Measurements from ENCODE around the gene PTPRA.

Gene PTPRA

DNA sequence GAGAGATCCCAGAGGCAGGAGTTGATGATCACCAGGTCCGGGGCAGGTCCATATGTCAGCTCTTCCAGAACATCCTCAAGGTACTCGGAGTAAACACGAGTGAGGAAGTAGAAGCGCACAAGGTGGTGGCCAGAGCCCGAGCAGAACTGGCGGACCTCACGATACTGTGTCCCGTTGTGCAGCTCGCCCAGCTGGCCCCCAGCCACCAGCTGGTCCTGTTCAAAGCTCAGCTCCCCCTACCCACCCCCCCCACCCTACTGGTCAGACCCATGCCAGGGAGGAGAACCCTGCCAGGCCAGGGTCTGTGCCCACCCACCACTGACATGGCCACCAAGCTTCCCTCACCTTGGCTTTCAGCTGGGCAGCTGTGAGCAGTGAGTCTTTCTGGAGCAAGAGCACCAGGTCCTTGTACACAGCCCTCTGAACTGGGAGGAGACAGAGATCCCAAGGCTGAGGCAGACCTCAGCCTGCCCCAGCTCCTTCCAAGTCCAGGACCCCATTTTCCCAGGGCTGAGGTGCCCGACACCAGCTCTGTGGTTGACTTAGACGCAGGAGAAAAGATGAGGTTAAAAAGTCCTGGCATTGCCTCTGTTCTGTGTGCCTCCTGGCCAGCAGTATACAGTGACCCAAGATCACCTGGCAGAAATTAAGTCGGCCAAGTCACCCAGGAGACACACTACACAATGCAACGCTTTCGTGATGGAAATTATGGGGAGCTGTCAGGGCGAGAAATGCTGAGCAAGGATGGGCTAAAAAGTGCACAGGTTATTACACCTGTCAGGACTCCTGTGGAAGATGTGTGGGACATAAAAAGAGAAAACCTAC is 34.2 kb upstream of the PTPRA start:
- H3K9me3 ChIP-seq = no peaks in the 10 kb centered on the region
- H3K27me3 ChIP-seq (ENCODE audit: low read depth) = no peaks in the 10 kb centered on the region
- H3K36me3 ChIP-seq (replicated peaks) = peaks cover 5% of the 10 kb centered on the region; the same call in 1 of the 2 replicates
- in situ Hi-C loops (cut with MboI; ENCODE audit: low sequenced_read_pairs) = no loop called here
- H3K4me1 ChIP-seq = peaks cover 3% of the 10 kb centered on the region; the same call in 1 of the 2 replicates
- DNase-seq (ENCODE audit: low spot score in 2 of 2) = no peak
- no peak overlapping the region for H3K4me3 ChIP-seq

DNA sequence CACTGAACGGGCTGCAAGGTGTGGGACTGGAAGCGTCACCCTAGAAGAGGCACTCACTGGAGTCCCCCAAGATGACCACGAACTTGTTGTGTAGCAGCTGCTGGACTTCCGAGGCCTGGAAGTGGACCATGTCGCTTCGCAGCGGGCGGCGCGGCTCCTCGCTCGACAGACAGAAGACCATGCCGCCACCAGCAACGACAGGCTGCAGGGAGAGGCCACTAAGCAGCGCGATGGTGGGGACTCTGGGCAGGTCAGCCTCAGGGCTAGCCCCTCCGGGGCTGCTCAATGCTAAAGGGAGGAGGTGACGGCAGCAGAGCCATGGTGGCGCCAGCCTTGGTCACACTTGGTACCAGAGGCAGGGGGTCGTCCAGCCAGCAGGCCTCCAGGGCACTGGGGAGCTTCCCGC is 33.5 kb upstream of the PTPRA start:
- no peak for DNase-seq (ENCODE audit: low spot score in 2 of 2)
- H3K4me3 ChIP-seq = peak overlapping the region; percentile 80
- H3K36me3 ChIP-seq (replicated peaks) = peaks cover 5% of the 10 kb centered on the region; the same call in 1 of the 2 replicates
- peaks cover 3% of the 10 kb centered on the region; the same call in 1 of the 2 replicates for H3K4me1 ChIP-seq
- no peaks in the 10 kb centered on the region for H3K9me3 ChIP-seq
- in situ Hi-C loops (cut with MboI; ENCODE audit: low sequenced_read_pairs) = no loop called here
- no peaks in the 10 kb centered on the region for H3K27me3 ChIP-seq (ENCODE audit: low read depth)

DNA sequence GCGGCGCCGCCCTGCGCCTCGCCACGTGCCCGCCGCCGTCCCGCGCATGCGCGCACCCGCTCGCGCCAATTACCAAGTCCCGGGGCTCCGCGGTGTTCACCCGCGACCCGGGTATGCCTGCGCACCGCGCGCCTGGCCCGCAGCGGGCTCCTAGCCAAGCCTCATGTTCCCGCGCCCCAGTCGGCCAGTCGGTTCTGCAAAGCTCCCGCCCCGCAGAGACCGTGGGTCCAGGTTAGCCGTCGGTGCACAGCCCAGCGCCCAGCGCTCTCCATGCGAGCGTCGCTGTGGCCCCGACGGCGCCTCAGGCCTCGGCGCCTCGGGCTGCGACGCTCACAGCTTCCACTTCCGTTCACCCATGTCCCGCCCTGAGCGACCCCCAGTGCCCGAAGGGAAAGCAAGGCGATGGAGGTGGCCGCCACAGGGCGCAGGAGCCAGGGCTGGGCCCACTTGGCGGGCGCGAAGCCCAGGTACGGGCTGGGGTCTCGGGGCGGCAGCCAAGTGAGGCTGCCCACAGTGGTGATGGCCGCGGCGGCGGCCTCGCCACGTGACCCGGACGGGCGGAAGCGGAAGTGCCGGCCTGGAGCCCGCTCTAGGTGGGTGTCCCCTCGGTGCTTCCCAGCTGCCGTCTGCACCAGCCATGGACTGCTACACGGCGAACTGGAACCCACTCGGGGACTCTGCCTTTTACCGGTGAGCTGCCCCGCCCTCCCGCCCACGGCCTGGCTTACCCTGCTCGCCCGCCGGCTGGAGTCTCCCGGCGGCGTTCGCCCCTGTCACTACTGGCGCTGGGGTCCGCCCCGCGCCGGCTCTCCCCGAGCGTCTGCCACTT is 32.9 kb upstream of the PTPRA start, which contains the start of the genes PCED1A and VPS16:
Gene PCED1A, minus strand, starts transcription at position 518 of the 829 bp plus-strand sequence. CDS start 743 bp downstream, outside the sequence.
Gene VPS16, plus strand, starts transcription at position 608 of the 829 bp plus-strand sequence. Its CDS starts 30 bp downstream, at position 638.
- Histone ChIP-seq H3K4me3 (peak within 1 kb of the TSS; percentile 80), H3K9me3 (no peaks in the 10 kb centered on the region), H3K36me3 (replicated peaks) (peaks cover 5% of the 10 kb centered on the region; the same call in 1 of the 2 replicates), H3K4me1 (peaks cover 3% of the 10 kb centered on the region; the same call in 1 of the 2 replicates), H3K27me3 (ENCODE audit: low read depth) (no peaks in the 10 kb centered on the region)
- DNase-seq (ENCODE audit: low spot score in 2 of 2) = peak; percentile 78 to 91
- in situ Hi-C loops (cut with MboI; ENCODE audit: low sequenced_read_pairs) = no loop called here

DNA sequence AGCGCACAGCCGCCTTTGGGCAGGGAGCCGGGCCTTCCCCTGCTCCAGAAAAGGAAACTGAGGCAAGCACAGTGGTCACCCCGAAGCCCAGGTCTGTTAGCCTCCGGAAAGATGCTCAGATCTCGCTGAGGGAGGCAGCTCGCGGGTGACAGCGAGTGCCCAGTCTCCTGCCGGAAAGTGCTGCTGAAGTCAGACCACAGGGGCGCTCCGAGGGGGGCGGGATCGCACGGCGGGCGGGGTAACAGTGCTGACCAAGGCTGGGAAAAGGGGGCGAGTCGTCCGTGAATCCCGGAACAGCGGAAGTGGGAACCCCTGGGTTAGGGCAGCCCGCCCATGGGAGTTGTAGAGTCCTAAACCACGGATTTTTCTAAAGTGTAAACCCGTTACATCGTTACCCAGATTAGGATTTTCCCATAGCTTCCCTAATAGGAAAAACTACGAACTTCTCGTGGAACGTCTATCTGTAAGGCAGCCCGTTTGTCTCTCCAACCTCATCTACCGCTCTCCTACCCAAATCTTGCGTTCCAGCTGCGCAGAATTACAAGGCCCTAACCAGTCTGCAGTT is 32.2 kb upstream of the PTPRA start:
- Histone ChIP-seq H3K4me1 (peaks cover 3% of the 10 kb centered on the region; the same call in 1 of the 2 replicates), H3K27me3 (ENCODE audit: low read depth) (no peaks in the 10 kb centered on the region), H3K4me3 (peak overlapping the region; percentile 80), H3K36me3 (replicated peaks) (peaks cover 5% of the 10 kb centered on the region; the same call in 1 of the 2 replicates), H3K9me3 (no peaks in the 10 kb centered on the region)
- in situ Hi-C loops (cut with MboI; ENCODE audit: low sequenced_read_pairs) = no loop called here
- peak in 1 of 2 experiments; percentile 76 for DNase-seq (ENCODE audit: low spot score in 2 of 2)

DNA sequence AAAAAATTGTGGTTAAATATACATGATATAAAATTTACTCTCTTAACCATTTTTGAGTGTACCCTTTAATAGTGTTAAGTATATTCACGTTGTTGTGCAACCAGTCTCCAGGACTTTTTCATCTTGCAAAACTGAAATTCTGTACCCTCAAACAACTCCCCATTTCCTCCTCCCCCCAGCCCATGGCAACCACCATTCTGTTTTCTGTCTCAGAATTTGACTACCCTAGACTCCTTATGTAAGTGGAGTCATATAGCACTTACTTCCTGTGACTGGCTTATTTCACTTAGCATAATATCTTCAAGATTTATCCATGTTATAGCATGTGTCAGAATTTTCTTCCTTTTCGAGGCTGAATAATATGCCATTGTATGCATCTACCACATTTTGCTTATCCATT is 27.7 kb upstream of the PTPRA start:
- H3K27me3 ChIP-seq (ENCODE audit: low read depth) = no peaks in the 10 kb centered on the region
- in situ Hi-C loops (cut with MboI; ENCODE audit: low sequenced_read_pairs) = no loop called here

DNA sequence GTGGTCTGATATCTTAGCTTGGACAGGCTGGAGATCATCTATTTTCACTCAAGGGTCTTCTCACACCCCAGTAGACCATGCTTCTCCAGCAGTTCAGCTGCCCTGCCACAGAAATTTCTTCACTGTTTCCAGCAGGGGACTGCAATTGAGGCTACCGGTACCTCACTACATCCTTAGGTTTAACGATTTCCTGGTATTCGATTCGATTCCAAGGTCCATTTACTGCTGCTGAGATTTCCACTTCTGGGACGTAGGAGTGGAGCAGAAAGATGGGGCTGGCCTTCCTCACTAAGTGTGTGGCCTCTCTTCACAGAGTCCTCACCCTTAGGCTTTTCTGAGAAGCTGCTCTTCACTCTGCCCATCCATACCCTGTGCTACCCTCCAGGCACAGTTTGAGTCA is 26.6 kb upstream of the PTPRA start:
- DNase-seq (ENCODE audit: low spot score in 2 of 2) = no peak
- in situ Hi-C loops (cut with MboI; ENCODE audit: low sequenced_read_pairs) = no loop called here

More for the DNA sequence above, 27.7 kb upstream of the PTPRA start:
- DNase-seq (ENCODE audit: low spot score in 2 of 2) = no peak
- no peaks in the 10 kb centered on the region for H3K9me3 ChIP-seq
- no peaks in the 10 kb centered on the region for H3K4me1 ChIP-seq
- no peaks in the 10 kb centered on the region for H3K36me3 ChIP-seq (replicated peaks)
- no peak overlapping the region for H3K4me3 ChIP-seq

DNA sequence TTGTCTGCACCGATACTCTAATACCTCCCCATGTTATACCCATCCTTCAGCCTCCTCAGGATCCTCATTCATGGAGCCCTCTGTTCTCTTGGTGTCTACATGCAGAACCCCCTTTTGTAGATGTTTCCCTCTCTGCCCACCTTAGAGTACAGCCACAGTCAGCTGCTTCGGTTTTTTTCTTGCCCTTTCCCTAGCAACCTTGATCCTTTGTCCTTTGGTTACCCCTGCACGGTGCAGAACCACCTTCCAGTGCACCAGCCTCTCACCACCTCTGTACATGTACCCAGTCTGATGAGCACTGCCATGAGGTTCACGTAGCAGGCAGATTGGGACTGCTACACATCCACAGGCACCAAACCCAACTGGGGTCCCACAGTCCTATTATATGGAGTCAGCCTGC is 25.5 kb upstream of the PTPRA start:
- no peak overlapping the region for H3K4me3 ChIP-seq
- H3K4me1 ChIP-seq = no peaks in the 10 kb centered on the region
- no peaks in the 10 kb centered on the region for H3K27me3 ChIP-seq (ENCODE audit: low read depth)
- no peaks in the 10 kb centered on the region for H3K9me3 ChIP-seq
- in situ Hi-C loops (cut with MboI; ENCODE audit: low sequenced_read_pairs) = no loop called here
- H3K36me3 ChIP-seq (replicated peaks) = no peaks in the 10 kb centered on the region
- no peak for DNase-seq (ENCODE audit: low spot score in 2 of 2)

More for the DNA sequence above, 26.6 kb upstream of the PTPRA start:
- no peaks in the 10 kb centered on the region for H3K9me3 ChIP-seq
- H3K36me3 ChIP-seq (replicated peaks) = no peaks in the 10 kb centered on the region
- H3K4me3 ChIP-seq = no peak overlapping the region
- no peaks in the 10 kb centered on the region for H3K4me1 ChIP-seq
- no peaks in the 10 kb centered on the region for H3K27me3 ChIP-seq (ENCODE audit: low read depth)

DNA sequence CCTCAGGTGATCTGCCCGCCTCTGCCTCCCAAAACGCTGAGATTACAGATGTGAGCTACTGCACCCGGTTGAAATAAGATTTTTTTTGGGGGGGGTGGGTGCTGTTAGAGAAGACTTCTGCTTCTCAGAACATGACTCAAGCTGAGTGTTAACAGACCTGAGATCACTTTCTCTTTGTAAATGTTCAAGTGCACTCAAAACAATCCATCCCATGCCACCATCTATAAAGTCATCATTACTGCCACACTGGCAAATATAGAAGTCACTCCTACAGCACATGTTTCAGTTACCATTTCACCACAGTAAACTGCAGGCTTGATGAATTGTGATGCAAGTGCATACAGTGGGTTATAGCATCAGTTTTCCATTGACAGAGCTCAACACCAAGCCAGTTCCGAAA is 23.8 kb upstream of the PTPRA start:
- in situ Hi-C loops (cut with MboI; ENCODE audit: low sequenced_read_pairs) = no loop called here
- no peak overlapping the region for H3K4me3 ChIP-seq
- DNase-seq (ENCODE audit: low spot score in 2 of 2) = no peak
- no peaks in the 10 kb centered on the region for H3K27me3 ChIP-seq (ENCODE audit: low read depth)
- no peaks in the 10 kb centered on the region for H3K36me3 ChIP-seq (replicated peaks)
- H3K9me3 ChIP-seq = no peaks in the 10 kb centered on the region
- H3K4me1 ChIP-seq = no peaks in the 10 kb centered on the region

DNA sequence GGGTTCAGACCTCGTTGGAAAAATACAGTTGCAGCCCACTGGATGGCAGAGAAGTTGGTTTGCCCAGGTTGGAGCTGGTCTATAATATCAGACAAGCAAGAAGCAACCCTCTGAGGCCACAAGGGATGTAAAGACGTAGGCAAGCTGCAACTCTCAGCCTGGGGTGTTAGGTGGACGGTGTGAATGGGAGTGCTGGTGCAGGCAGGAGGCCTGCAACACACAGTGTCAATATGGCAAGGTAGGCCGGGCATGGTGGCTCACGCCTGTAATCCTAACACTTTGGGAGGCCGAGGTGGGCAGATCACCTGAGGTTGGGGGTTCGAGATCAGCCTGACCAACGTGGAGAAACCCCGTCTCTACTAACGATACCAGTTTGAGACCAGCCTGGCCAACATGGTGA is 22.2 kb upstream of the PTPRA start:
- no peaks in the 10 kb centered on the region for H3K4me1 ChIP-seq
- H3K36me3 ChIP-seq (replicated peaks) = no peaks in the 10 kb centered on the region
- in situ Hi-C loops (cut with MboI; ENCODE audit: low sequenced_read_pairs) = no loop called here
- no peak for DNase-seq (ENCODE audit: low spot score in 2 of 2)
- no peaks in the 10 kb centered on the region for H3K9me3 ChIP-seq
- no peak overlapping the region for H3K4me3 ChIP-seq
- H3K27me3 ChIP-seq (ENCODE audit: low read depth) = no peaks in the 10 kb centered on the region

DNA sequence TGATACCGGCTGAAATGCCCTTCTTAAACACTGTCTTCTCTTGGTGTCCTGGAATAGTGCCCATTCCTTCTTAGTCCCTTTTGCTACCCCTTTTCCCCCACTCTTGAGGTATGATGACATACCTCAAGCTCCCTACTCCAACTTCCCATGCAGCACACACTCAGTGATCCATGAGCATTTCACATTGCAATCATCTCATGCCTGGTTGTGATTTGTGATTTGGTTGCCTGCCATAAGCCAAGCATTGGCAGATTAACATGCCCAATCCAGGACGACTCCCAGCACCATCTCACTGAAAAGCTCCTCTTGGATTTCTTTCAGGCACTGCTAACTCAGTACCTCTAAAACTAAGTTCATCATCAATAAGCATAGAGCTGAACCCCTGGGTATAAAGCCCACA is 14.7 kb upstream of the PTPRA start:
- in situ Hi-C loops (cut with MboI; ENCODE audit: low sequenced_read_pairs) = no loop called here

DNA sequence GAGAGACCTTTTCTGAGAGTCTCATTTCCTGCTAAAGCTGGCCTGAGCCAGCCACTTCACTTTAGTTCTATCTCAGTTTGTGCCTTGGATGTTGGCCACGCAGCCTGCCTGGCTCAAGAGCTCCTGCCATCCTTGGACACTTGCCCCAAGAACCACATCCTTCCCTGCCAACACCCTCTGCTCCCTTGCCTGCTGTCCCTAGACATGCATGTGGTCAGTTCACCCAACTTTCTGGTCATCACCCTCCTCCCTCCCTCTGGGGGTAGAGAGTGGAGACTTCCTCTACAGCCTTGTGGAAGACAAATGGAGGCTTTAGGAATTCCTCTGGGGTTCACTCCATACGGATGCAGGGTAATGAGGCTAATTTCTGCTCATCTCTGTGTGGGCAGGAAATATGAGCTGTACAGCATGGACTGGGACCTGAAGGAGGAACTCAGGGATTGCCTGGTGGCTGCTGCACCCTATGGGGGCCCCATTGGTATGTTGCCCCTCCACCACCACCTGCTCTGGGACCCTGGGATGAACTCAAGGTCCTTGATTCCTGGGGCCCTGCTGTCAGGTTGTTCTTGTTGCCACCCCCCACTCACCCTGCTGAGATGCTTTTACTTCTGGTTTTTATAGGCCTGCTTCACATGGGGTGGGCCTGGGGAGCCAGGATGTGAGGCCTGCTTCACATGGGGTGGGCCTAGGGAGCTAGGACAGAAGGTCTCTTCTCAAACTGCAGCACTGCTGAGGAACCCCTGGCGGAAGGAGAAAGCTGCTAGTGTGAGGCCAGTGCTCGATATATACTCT is 13.8 kb upstream of the PTPRA start:
- H3K9me3 ChIP-seq = no peaks in the 10 kb centered on the region
- in situ Hi-C loops (cut with MboI; ENCODE audit: low sequenced_read_pairs) = no loop called here

More for the DNA sequence above, 14.7 kb upstream of the PTPRA start:
- no peak for DNase-seq (ENCODE audit: low spot score in 2 of 2)
- Histone ChIP-seq H3K4me3 (no peak overlapping the region), H3K27me3 (ENCODE audit: low read depth) (no peaks in the 10 kb centered on the region), H3K4me1 (no peaks in the 10 kb centered on the region), H3K9me3 (no peaks in the 10 kb centered on the region), H3K36me3 (replicated peaks) (no peaks in the 10 kb centered on the region; the same call in 1 of the 2 replicates)

DNA sequence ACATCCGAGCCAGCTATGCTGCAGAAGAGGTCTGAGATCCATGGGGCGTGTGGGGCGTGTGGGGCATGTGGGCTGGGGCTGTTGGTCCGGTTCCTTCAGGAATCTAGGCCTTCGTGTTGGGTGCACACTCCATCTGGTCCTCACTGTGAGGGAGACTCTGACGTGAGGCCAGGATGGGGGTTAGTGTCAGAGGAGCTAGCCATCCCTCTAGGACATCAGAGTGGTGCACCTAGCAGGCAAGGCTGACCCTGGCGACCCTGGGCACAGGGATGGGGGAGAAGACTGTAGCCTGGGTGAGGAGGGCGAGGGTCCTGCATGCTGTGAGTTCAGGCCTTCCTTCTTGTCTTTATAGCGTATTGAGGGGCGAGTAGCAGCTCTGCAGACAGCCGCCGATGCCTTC is 8.7 kb upstream of the PTPRA start:
- no peaks in the 10 kb centered on the region for H3K9me3 ChIP-seq

More for the DNA sequence above, 13.8 kb upstream of the PTPRA start:
- no peaks in the 10 kb centered on the region for H3K27me3 ChIP-seq (ENCODE audit: low read depth)
- DNase-seq (ENCODE audit: low spot score in 2 of 2) = no peak
- H3K4me1 ChIP-seq = no peaks in the 10 kb centered on the region
- no peak overlapping the region for H3K4me3 ChIP-seq
- H3K36me3 ChIP-seq (replicated peaks) = no peaks in the 10 kb centered on the region; the same call in 1 of the 2 replicates

DNA sequence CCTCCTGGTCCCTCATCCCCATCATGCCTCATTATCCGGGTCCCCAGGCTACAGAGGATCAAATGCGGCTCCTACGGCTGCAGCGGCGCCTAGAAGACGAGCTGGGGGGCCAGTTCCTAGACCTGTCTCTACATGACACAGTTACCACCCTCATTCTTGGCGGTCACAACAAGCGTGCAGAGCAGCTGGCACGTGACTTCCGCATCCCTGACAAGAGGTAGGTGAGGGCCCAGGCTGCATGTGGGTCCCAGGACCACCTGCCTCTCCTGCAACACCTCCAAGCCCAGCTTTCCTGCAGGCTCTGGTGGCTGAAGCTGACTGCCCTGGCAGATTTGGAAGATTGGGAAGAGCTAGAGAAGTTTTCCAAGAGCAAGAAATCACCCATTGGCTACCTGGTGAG is 8.2 kb upstream of the PTPRA start:
- H3K9me3 ChIP-seq = no peaks in the 10 kb centered on the region
- no peak for DNase-seq (ENCODE audit: low spot score in 2 of 2)
- H3K36me3 ChIP-seq (replicated peaks) = no peaks in the 10 kb centered on the region; the same call in none of the 2 replicates
- in situ Hi-C loops (cut with MboI; ENCODE audit: low sequenced_read_pairs) = no loop called here
- no peaks in the 10 kb centered on the region for H3K27me3 ChIP-seq (ENCODE audit: low read depth)
- H3K4me3 ChIP-seq = no peak overlapping the region
- H3K4me1 ChIP-seq = no peaks in the 10 kb centered on the region

More for the DNA sequence above, 8.7 kb upstream of the PTPRA start:
- H3K4me3 ChIP-seq = no peak overlapping the region
- H3K27me3 ChIP-seq (ENCODE audit: low read depth) = no peaks in the 10 kb centered on the region
- no peak for DNase-seq (ENCODE audit: low spot score in 2 of 2)
- no peaks in the 10 kb centered on the region for H3K4me1 ChIP-seq
- in situ Hi-C loops (cut with MboI; ENCODE audit: low sequenced_read_pairs) = no loop called here
- H3K36me3 ChIP-seq (replicated peaks) = no peaks in the 10 kb centered on the region; the same call in none of the 2 replicates
